ENCODE data around the gene MOG. TPM values are rescaled to one million over a fixed set of nuclear protein-coding genes. Genes with fewer than 3 reads are reported as not detected.

Gene MOG
- not detected for total RNA-seq
- polyA plus RNA-seq: not detected
- total RNA-seq: not detected

DNA sequence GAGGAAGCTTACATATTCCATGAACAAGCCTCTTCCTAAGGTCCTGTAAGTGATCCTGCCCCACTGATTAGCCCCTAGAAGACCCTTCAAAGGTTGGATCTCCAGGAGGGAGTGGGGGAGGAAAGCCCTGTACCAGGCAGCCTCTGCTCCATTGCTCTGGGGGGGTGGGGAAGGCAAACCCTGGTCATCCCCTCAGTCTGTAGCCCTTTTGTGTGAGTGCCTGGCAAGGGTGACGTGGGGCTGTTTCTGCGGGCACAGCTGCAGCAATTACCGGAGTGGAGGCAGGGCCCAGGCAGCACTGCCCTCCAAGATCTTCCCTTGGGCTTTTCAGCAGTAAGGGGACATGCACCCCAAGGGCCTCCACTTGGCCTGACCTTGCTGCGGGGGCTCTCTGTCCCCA is at the start of gene MOG:
TSS of gene MOG (plus strand) at position 295 of the 400 bp plus-strand sequence. CDS start 118 bp downstream, outside the sequence.
- Histone ChIP-seq H3K4me1 (ENCODE audit: control insufficient read depth in 2 of 2, insufficient read depth in 2 of 2, low read length in 2 of 2) (no peaks in the 10 kb centered on the region), H3K36me3 (ENCODE audit: control insufficient read depth in 2 of 3, insufficient read depth in 3 of 3, low read length in 3 of 3) (no peaks in the 10 kb centered on the region), H3K27me3 (ENCODE audit: control insufficient read depth in 2 of 2, insufficient read depth in 2 of 2, low read length in 2 of 2) (peaks cover 0 to 4% of the 10 kb centered on the region in 2 donors), H3K9me3 (ENCODE audit: control insufficient read depth in 2 of 3, low read length in 3 of 3) (no peaks in the 10 kb centered on the region), H3K27ac (ENCODE audit: low read depth, low read length) (no peak within 1 kb of the TSS), H3K4me3 (ENCODE audit: low read length) (no peak within 1 kb of the TSS)
- Mint-ChIP-seq H3K27ac (no peak within 1 kb of the TSS), H3K9me3 (no peaks in the 10 kb centered on the region), H3K27me3 (peaks cover 24 to 46% (median 34%) of the 10 kb centered on the region in 5 donors), H3K36me3 (no peaks in the 10 kb centered on the region), H3K4me3 (no peak within 1 kb of the TSS), H3K4me1 (peaks cover 0 to 3% (median 1%) of the 10 kb centered on the region in 7 donors)
- POLR2A ChIA-PET: no interaction called here
- DNase-seq (no peak), ATAC-seq (no peak)
- intact Hi-C loops (cut with micrococcal nuclease): no loop called here
- CTCF ChIA-PET: no interaction called here

GRCh38 chr6:29608131-29608530 is 48.8 kb upstream of the MOG start:
- ChIA-PET CTCF (no interaction called here), POLR2A (no interaction called here)
- Histone ChIP-seq H3K9me3 (ENCODE audit: control insufficient read depth in 2 of 3, low read length in 3 of 3) (no peaks in the 10 kb centered on the region), H3K4me3 (ENCODE audit: low read length) (no peak overlapping the region), H3K4me1 (ENCODE audit: control insufficient read depth in 2 of 2, insufficient read depth in 2 of 2, low read length in 2 of 2) (no peaks in the 10 kb centered on the region), H3K27ac (ENCODE audit: low read depth, low read length) (no peak overlapping the region), H3K27me3 (ENCODE audit: control insufficient read depth in 2 of 2, insufficient read depth in 2 of 2, low read length in 2 of 2) (no peaks in the 10 kb centered on the region), H3K36me3 (ENCODE audit: control insufficient read depth in 2 of 3, insufficient read depth in 3 of 3, low read length in 3 of 3) (peaks cover 0 to 88% (median 8%) of the 10 kb centered on the region in 3 experiments)
- no peaks in the 10 kb centered on the region for H3K9me3 Mint-ChIP-seq
- DNase-seq (no peak), ATAC-seq (no peak)
- H3K27ac Mint-ChIP-seq: peak overlapping the region in 1 of 9 donors; percentile 78
- H3K36me3 Mint-ChIP-seq: peaks cover 12 to 58% (median 43%) of the 10 kb centered on the region in 5 donors
- no peak overlapping the region for H3K4me3 Mint-ChIP-seq
- H3K4me1 Mint-ChIP-seq: peaks cover 0 to 7% (median 0%) of the 10 kb centered on the region in 7 donors
- intact Hi-C loops (cut with micrococcal nuclease): no loop called here
- H3K27me3 Mint-ChIP-seq: no peaks in the 10 kb centered on the region

DNA sequence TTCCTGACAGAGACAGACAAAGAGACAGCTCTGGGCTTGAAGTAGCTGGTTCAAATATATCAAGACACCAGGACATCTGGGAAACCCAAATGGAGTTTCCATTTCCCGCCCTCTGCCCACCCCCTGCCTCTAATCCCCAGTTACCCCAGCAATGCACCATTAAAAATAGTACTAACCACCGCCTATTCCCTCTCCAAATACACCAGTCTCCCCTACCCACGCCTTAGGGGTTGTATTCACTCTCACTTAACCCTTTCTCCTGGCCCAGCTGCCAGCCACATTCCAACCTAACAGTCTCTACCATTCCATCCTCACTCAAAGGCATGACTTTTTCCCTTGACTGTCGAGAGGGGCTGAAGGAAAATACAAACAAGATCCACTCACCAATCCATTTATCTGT is 46.4 kb upstream of the MOG start:
- peaks cover 16 to 64% (median 46%) of the 10 kb centered on the region in 5 donors for H3K36me3 Mint-ChIP-seq

GRCh38 chr6:29611426-29611825 is 45.5 kb upstream of the MOG start:
- Mint-ChIP-seq H3K36me3 (peaks cover 15 to 55% (median 46%) of the 10 kb centered on the region in 5 donors), H3K27ac (no peak overlapping the region), H3K4me1 (peaks cover 0 to 2% (median 0%) of the 10 kb centered on the region in 7 donors), H3K27me3 (no peaks in the 10 kb centered on the region), H3K9me3 (no peaks in the 10 kb centered on the region), H3K4me3 (no peak overlapping the region)
- no peaks in the 10 kb centered on the region for H3K4me1 ChIP-seq (ENCODE audit: control insufficient read depth in 2 of 2, insufficient read depth in 2 of 2, low read length in 2 of 2)
- ChIA-PET POLR2A (no interaction called here), CTCF (interaction anchor here (0.6 to 2.3 kb wide), 2 partner anchors 42 to 620 kb away, joined by 3 to 7 read pairs; no protein-coding TSS in a partner anchor)
- DNase-seq (no peak), ATAC-seq (no peak)
- no peaks in the 10 kb centered on the region for H3K27me3 ChIP-seq (ENCODE audit: control insufficient read depth in 2 of 2, insufficient read depth in 2 of 2, low read length in 2 of 2)
- intact Hi-C loops (cut with micrococcal nuclease): no loop called here
- H3K36me3 ChIP-seq (ENCODE audit: control insufficient read depth in 2 of 3, insufficient read depth in 3 of 3, low read length in 3 of 3): peaks cover 0 to 66% (median 8%) of the 10 kb centered on the region in 3 experiments
- no peaks in the 10 kb centered on the region for H3K9me3 ChIP-seq (ENCODE audit: control insufficient read depth in 2 of 3, low read length in 3 of 3)
- no peak overlapping the region for H3K4me3 ChIP-seq (ENCODE audit: low read length)
- H3K27ac ChIP-seq (ENCODE audit: low read depth, low read length): no peak overlapping the region

More for the DNA sequence above, 46.4 kb upstream of the MOG start:
- Histone ChIP-seq H3K36me3 (ENCODE audit: control insufficient read depth in 2 of 3, insufficient read depth in 3 of 3, low read length in 3 of 3) (peaks cover 0 to 75% (median 8%) of the 10 kb centered on the region in 3 experiments), H3K27me3 (ENCODE audit: control insufficient read depth in 2 of 2, insufficient read depth in 2 of 2, low read length in 2 of 2) (no peaks in the 10 kb centered on the region), H3K27ac (ENCODE audit: low read depth, low read length) (no peak overlapping the region), H3K4me3 (ENCODE audit: low read length) (no peak overlapping the region), H3K9me3 (ENCODE audit: control insufficient read depth in 2 of 3, low read length in 3 of 3) (no peaks in the 10 kb centered on the region), H3K4me1 (ENCODE audit: control insufficient read depth in 2 of 2, insufficient read depth in 2 of 2, low read length in 2 of 2) (no peaks in the 10 kb centered on the region)
- POLR2A ChIA-PET: no interaction called here
- CTCF ChIA-PET: no interaction called here
- no peak overlapping the region for H3K27ac Mint-ChIP-seq
- H3K27me3 Mint-ChIP-seq: no peaks in the 10 kb centered on the region
- no peak overlapping the region for H3K4me3 Mint-ChIP-seq
- intact Hi-C loops (cut with micrococcal nuclease): no loop called here
- peaks cover 0 to 4% (median 0%) of the 10 kb centered on the region in 7 donors for H3K4me1 Mint-ChIP-seq
- no peak for DNase-seq
- no peaks in the 10 kb centered on the region for H3K9me3 Mint-ChIP-seq
- ATAC-seq: no peak

DNA sequence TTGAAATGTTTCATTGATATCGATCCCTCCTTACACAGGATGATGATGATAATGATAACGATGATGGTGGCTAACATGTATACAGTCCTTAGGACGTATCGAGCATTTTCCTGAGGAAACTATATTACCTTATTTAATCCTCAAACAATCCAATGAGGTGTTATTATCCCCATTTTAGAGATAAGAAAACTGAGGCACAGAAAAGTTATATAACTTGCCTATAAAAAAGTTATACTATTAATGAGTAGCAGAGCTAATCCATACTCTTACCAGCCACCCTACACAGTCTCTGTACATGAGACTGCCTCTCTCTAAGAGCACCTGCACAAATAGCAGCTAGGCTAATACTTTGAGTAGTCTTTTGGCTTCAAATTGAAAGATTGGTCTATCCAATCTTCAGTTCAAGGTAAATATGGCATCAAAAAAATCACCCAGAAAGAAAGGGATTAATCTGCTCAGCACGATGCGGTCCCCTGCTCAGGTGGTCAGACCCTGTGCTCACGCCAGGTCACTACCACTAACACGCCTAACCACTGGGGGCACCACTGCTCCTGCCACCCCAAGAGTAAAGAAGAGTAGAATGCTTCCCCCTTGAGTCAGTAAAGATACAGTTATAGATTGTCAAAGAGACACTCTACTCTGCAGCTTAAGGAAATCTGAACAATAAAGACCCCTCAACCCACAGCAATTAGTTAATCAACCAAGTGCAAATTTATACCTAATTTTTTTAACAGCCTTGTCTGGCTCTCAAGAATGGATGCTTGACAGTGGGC is 38.9 kb upstream of the MOG start:
- peaks cover 0 to 40% (median 0%) of the 10 kb centered on the region in 3 experiments for H3K36me3 ChIP-seq (ENCODE audit: control insufficient read depth in 2 of 3, insufficient read depth in 3 of 3, low read length in 3 of 3)
- no peak for DNase-seq
- Mint-ChIP-seq H3K4me3 (no peak overlapping the region), H3K9me3 (no peaks in the 10 kb centered on the region), H3K36me3 (peaks cover 20 to 55% (median 29%) of the 10 kb centered on the region in 5 donors), H3K27me3 (no peaks in the 10 kb centered on the region), H3K4me1 (no peaks in the 10 kb centered on the region), H3K27ac (peak overlapping the region in 1 of 9 donors; percentile 44)
- H3K9me3 ChIP-seq (ENCODE audit: control insufficient read depth in 2 of 3, low read length in 3 of 3): no peaks in the 10 kb centered on the region
- no peaks in the 10 kb centered on the region for H3K4me1 ChIP-seq (ENCODE audit: control insufficient read depth in 2 of 2, insufficient read depth in 2 of 2, low read length in 2 of 2)
- no peak overlapping the region for H3K4me3 ChIP-seq (ENCODE audit: low read length)
- ATAC-seq: no peak
- H3K27ac ChIP-seq (ENCODE audit: low read depth, low read length): no peak overlapping the region
- H3K27me3 ChIP-seq (ENCODE audit: control insufficient read depth in 2 of 2, insufficient read depth in 2 of 2, low read length in 2 of 2): no peaks in the 10 kb centered on the region
- ChIA-PET CTCF (interaction anchor here (0.6 to 1.4 kb wide), 3 partner anchors 28 to 36 kb away, joined by 3 to 4 read pairs (median 4); no protein-coding TSS in a partner anchor), POLR2A (no interaction called here)
- intact Hi-C loops (cut with micrococcal nuclease): loop anchor here in 1 of 2 donors (1.0 kb wide), 1 partner anchor 35 kb away; no protein-coding TSS in a partner anchor

DNA sequence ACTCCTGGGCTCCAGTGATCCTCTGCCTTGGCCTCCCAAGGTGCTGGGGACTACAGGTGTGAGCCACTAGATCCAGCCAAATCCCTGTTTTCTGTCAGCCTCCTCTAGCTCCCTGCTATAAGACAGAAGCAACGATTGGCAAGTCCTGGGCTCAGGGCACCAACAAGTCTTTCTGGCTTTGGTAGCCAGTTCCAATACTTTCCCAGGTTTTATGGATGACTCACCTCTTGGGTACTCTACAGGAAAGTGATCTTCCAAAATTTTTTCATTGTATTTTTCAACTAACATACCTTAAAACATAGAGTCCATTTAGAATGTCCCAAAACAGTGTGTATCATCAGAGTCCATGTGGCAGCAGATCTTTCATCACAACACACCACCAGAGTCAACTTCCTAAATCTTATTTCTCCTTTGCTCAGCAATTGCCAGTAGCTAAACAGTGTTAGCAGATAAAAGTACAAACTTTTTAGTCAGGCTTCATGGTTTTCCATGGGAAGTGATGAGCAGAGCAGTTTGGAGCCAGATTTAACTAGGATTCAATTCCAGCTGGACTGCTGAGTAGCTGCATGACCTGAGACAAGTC is 37.2 kb upstream of the MOG start:
- CTCF ChIA-PET: interaction anchor here (1.4 to 1.5 kb wide), 2 partner anchors 34 to 36 kb away, joined by 3 to 9 read pairs; no protein-coding TSS in a partner anchor
- Mint-ChIP-seq H3K27me3 (peaks cover 0 to 2% (median 0%) of the 10 kb centered on the region in 5 donors), H3K9me3 (no peaks in the 10 kb centered on the region)

More for the DNA sequence above, 37.2 kb upstream of the MOG start:
- peaks cover 14 to 42% (median 18%) of the 10 kb centered on the region in 5 donors for H3K36me3 Mint-ChIP-seq
- H3K4me1 Mint-ChIP-seq: no peaks in the 10 kb centered on the region
- no peaks in the 10 kb centered on the region for H3K4me1 ChIP-seq (ENCODE audit: control insufficient read depth in 2 of 2, insufficient read depth in 2 of 2, low read length in 2 of 2)
- intact Hi-C loops (cut with micrococcal nuclease): no loop called here
- POLR2A ChIA-PET: interaction anchor here (1.0 kb wide), 1 partner anchor 12 kb away, joined by 3 read pairs; no protein-coding TSS in a partner anchor
- no peak overlapping the region for H3K4me3 Mint-ChIP-seq
- H3K27ac Mint-ChIP-seq: peak overlapping the region in 1 of 9 donors; percentile 2
- no peaks in the 10 kb centered on the region for H3K9me3 ChIP-seq (ENCODE audit: control insufficient read depth in 2 of 3, low read length in 3 of 3)
- no peak overlapping the region for H3K4me3 ChIP-seq (ENCODE audit: low read length)
- no peak overlapping the region for H3K27ac ChIP-seq (ENCODE audit: low read depth, low read length)
- H3K36me3 ChIP-seq (ENCODE audit: control insufficient read depth in 2 of 3, insufficient read depth in 3 of 3, low read length in 3 of 3): peaks cover 0 to 28% (median 0%) of the 10 kb centered on the region in 3 experiments
- ATAC-seq: no peak
- DNase-seq: no peak
- no peaks in the 10 kb centered on the region for H3K27me3 ChIP-seq (ENCODE audit: control insufficient read depth in 2 of 2, insufficient read depth in 2 of 2, low read length in 2 of 2)

Measured in naive thymus-derived CD4-positive, alpha-beta T cell (primary cell).